Activated CD4-positive, alpha-beta T cell treated with anti-CD3 and anti-CD28 coated beads for 36 hours (primary cell): ENCODE results near the gene CD300LF. TPM values are rescaled to one million over a fixed set of nuclear protein-coding genes. Genes with fewer than 3 reads are reported as not detected.
A peak's percentile ranks its signal among the peaks of the same experiment; 100 is the strongest.

Source experiments
- ATAC-seq: fragments of 200-7000 bp; cut with Tn5 transposase; one replicate; pipeline ENCODE4 v1.10.0; 2021; ENCODE audit warnings: mild to moderate bottlenecking, moderate library complexity
- CTCF ChIA-PET: fragments of 350-600 bp; sonication (Branson Sonifier 250); formaldehyde crosslinking; loops from one replicate; lab custom pipeline; 2021; ENCODE audit warnings: antibody characterized with exemption; lab: Charles Lee
- POLR2A ChIA-PET: fragments of 350-600 bp; sonication (Branson Sonifier 250); formaldehyde crosslinking; loops from one replicate; lab custom pipeline; 2021; ENCODE audit warnings: antibody characterized with exemption, inconsistent platforms; lab: Charles Lee
- DNase-seq: peaks from one replicate; pipeline ENCODE4 v3.0.0-alpha.2; 2020
- H3K27ac Mint-ChIP-seq: one replicate; pipeline ENCODE4 v1.8.0; 2021; ENCODE audit warnings: mixed read lengths
- H3K27me3 Mint-ChIP-seq: one replicate; pipeline ENCODE4 v1.8.0; 2021; ENCODE audit warnings: mixed read lengths
- H3K36me3 Mint-ChIP-seq: one replicate; pipeline ENCODE4 v1.8.0; 2021; ENCODE audit warnings: low read depth, mixed read lengths
- H3K4me1 Mint-ChIP-seq: one replicate; pipeline ENCODE4 v1.8.0; 2021; ENCODE audit warnings: mixed read lengths
- H3K4me3 Mint-ChIP-seq: one replicate; pipeline ENCODE4 v1.8.0; 2021; ENCODE audit warnings: mild to moderate bottlenecking, moderate library complexity, mixed read lengths
- H3K9me3 Mint-ChIP-seq: one replicate; pipeline ENCODE4 v1.8.0; 2021; ENCODE audit warnings: low read depth, mixed read lengths
- intact Hi-C, 2 experiments: fragments of 100-400 bp; cut with DNase I in 1 of 2; cut with micrococcal nuclease in 1 of 2; formaldehyde crosslinking; loops; one replicate each; pipeline versions ENCODE4 v1.14.2 to v1.15.1; 2022 to 2024; cut with DNase I, micrococcal nuclease
- total RNA-seq, 2 experiments: library from RNA; stranded (reverse); gene quantifications; one replicate each; pipeline ENCODE4 v1.2.3, GENCODE V29; 2021

The CD300LF gene
- total RNA-seq, 2 experiments from 2014 or later, result not detected

GRCh38 chr17:74730491-74731346, 18.0 kb upstream of the CD300LF start:
- CTCF ChIA-PET, result no interaction called here
- peak; percentile 53 for DNase-seq
- intact Hi-C loops, result loop anchor here in 1 of 2 experiments (10.0 kb wide), 1 partner anchor 356 kb away; no protein-coding TSS in a partner anchor
- ATAC-seq, result peak; percentile 71
- no peak overlapping the region for H3K27ac Mint-ChIP-seq
- POLR2A ChIA-PET, result no interaction called here
- H3K4me3 Mint-ChIP-seq, result no peak overlapping the region
- H3K36me3 Mint-ChIP-seq, result no peaks in the 10 kb centered on the region
- peaks cover 13% of the 10 kb centered on the region for H3K4me1 Mint-ChIP-seq
- H3K9me3 Mint-ChIP-seq, result no peaks in the 10 kb centered on the region
- H3K27me3 Mint-ChIP-seq, result no peaks in the 10 kb centered on the region

- intact Hi-C loops, result loop anchor here in 1 of 2 experiments (10.0 kb wide), 1 partner anchor 355 kb away; no protein-coding TSS in a partner anchor
- ATAC-seq (no peak), DNase-seq (no peak)
- POLR2A ChIA-PET, result no interaction called here
- CTCF ChIA-PET, result interaction anchor here (1.0 kb wide), 1 partner anchor 72 kb away, joined by 3 read pairs; no protein-coding TSS in a partner anchor
- peaks cover 13% of the 10 kb centered on the region for H3K4me1 Mint-ChIP-seq
- no peaks in the 10 kb centered on the region for H3K9me3 Mint-ChIP-seq
- H3K36me3 Mint-ChIP-seq, result no peaks in the 10 kb centered on the region
- H3K27me3 Mint-ChIP-seq, result no peaks in the 10 kb centered on the region
- H3K4me3 Mint-ChIP-seq, result no peak overlapping the region
- H3K27ac Mint-ChIP-seq, result no peak overlapping the region
These were observed 17.1 kb upstream of the CD300LF start for GRCh38 chr17:74729866-74730265.

GRCh38 chr17:74729368-74729767, 16.6 kb upstream of the CD300LF start:
- Mint-ChIP-seq H3K27ac (no peak overlapping the region), H3K36me3 (no peaks in the 10 kb centered on the region), H3K9me3 (no peaks in the 10 kb centered on the region), H3K4me3 (no peak overlapping the region), H3K4me1 (peaks cover 10% of the 10 kb centered on the region), H3K27me3 (no peaks in the 10 kb centered on the region)
- DNase-seq (no peak), ATAC-seq (no peak)
- intact Hi-C loops, result no loop called here
- ChIA-PET POLR2A (no interaction called here), CTCF (interaction anchor here (1.0 kb wide), 1 partner anchor 72 kb away, joined by 3 read pairs; no protein-coding TSS in a partner anchor)

- H3K27ac Mint-ChIP-seq, result no peak overlapping the region
- H3K27me3 Mint-ChIP-seq, result no peaks in the 10 kb centered on the region
- H3K9me3 Mint-ChIP-seq, result no peaks in the 10 kb centered on the region
- intact Hi-C loops, result no loop called here
- DNase-seq, result no peak
- POLR2A ChIA-PET, result no interaction called here
- ATAC-seq, result no peak
- CTCF ChIA-PET, result no interaction called here
- no peak overlapping the region for H3K4me3 Mint-ChIP-seq
- H3K4me1 Mint-ChIP-seq, result peaks cover 10% of the 10 kb centered on the region
- H3K36me3 Mint-ChIP-seq, result no peaks in the 10 kb centered on the region
These were observed 16.0 kb upstream of the CD300LF start for GRCh38 chr17:74728702-74729075.

DNA sequence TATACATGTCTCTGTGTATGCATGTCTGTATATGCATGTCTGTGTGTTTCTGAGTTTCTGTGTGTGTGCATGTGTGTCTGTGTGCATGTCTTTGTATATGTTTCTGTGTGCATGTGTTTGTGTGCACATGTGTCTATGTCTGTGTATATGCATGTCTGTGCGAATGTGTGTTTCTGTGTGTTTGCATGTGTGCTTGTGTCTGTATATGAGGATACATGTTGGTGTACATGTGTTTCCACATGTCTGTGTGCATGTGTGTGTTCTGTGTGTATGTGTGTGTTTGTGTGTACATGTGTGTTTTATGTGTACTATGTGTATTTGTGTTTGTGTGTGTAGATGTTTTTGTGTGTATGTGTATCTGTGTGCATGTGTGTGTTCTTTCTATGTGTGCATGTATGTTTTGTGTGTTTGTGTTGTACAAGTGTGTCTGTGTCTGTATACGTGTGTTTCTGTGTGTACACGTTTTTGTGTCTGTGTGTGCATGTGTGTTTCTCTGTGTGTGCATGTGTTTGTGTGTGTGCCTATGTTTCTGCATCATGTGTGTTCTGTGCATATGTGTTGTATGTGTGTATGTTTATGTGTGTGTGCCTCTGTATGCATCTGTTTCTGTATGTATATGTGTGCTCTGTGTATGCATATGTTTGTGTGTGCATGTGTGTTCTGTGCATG, 15.4 kb upstream of the CD300LF start:
- Mint-ChIP-seq H3K36me3 (no peaks in the 10 kb centered on the region), H3K4me3 (no peak overlapping the region), H3K9me3 (no peaks in the 10 kb centered on the region), H3K27ac (no peak overlapping the region), H3K27me3 (no peaks in the 10 kb centered on the region), H3K4me1 (peaks cover 10% of the 10 kb centered on the region)
- no peak for DNase-seq
- POLR2A ChIA-PET, result no interaction called here
- CTCF ChIA-PET, result no interaction called here
- intact Hi-C loops, result no loop called here
- no peak for ATAC-seq

DNA sequence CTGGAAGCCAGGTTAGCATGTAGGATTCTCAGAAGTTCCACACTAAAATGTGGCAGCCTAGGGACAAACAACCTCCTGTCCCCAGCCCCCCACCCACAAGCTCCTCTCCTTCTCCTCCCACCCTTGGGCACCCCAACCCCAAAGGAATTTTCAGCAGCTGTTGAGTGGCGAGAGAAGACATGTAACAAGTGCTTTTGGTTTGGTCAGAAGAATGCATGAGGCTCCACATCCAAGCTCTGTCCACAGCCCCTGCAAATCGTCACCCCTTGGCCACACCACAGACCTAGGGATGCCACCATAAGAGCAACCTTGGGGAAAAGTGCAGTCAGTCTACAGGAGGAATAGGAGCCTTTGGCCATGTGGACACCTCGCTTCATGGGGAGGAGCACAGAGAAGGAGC, 12.4 kb upstream of the CD300LF start:
- Mint-ChIP-seq H3K4me3 (no peak overlapping the region), H3K9me3 (no peaks in the 10 kb centered on the region), H3K4me1 (peaks cover 1% of the 10 kb centered on the region), H3K36me3 (no peaks in the 10 kb centered on the region), H3K27ac (no peak overlapping the region), H3K27me3 (no peaks in the 10 kb centered on the region)
- DNase-seq, result no peak
- ChIA-PET CTCF (interaction anchor here (0.6 to 1.2 kb wide), 2 partner anchors 68 to 687 kb away, joined by 3 to 5 read pairs; no protein-coding TSS in a partner anchor), POLR2A (no interaction called here)
- no peak for ATAC-seq
- intact Hi-C loops, result no loop called here

DNA sequence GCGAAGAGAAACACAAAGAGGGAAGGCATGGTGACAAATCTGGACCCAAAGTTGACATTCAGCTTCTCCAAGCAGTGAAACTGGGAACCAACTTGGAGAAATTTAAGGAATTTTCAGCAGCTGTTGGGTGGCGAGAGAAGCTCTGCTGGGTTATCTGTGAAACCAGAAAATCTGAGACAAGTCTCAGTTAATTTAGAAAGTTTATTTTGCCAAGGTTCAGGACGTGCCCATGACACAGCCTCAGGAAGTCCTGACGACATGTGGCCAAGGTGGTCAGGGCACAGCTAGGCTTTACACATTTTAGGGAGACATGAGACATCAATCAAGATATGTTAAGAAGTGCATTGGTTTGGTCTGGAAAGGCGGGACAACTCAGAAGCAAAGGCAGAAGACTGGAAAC, 11.2 kb upstream of the CD300LF start:
- Mint-ChIP-seq H3K4me3 (no peak overlapping the region), H3K27me3 (no peaks in the 10 kb centered on the region), H3K36me3 (no peaks in the 10 kb centered on the region), H3K27ac (no peak overlapping the region), H3K9me3 (no peaks in the 10 kb centered on the region), H3K4me1 (no peaks in the 10 kb centered on the region)
- ChIA-PET POLR2A (no interaction called here), CTCF (interaction anchor here (0.6 to 1.0 kb wide), 2 partner anchors 14 to 20 kb away, joined by 3 to 5 read pairs; no protein-coding TSS in a partner anchor)
- ATAC-seq (no peak), DNase-seq (no peak)
- intact Hi-C loops, result no loop called here

DNA sequence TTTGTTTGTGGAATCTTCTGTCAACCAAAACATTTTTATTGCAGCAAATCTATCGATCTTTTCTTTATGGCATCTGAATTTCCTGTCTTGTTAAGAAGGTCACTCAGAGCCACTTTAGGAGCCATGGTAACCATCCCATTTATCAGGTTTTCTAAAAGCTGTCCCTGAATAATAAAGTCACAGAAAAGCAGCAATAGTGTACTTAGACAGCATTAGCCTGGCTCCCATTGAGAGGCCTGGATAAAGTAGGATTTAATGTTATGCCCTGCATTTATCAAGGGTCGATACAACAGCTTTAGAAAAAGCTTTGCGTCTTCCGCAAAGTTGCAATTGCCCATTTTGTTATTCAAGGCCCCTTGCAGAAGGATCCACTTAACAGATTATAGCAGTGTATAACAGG, 10.1 kb upstream of the CD300LF start:
- Mint-ChIP-seq H3K9me3 (no peaks in the 10 kb centered on the region), H3K27me3 (no peaks in the 10 kb centered on the region), H3K27ac (no peak overlapping the region), H3K4me1 (no peaks in the 10 kb centered on the region), H3K4me3 (no peak overlapping the region), H3K36me3 (no peaks in the 10 kb centered on the region)
- CTCF ChIA-PET, result interaction anchor here (0.6 to 0.9 kb wide), 2 partner anchors 65 to 395 kb away, joined by 3 to 5 read pairs; no protein-coding TSS in a partner anchor
- intact Hi-C loops, result no loop called here
- DNase-seq, result no peak
- ATAC-seq, result no peak
- POLR2A ChIA-PET, result interaction anchor here (0.6 kb wide), 1 partner anchor 235 kb away, joined by 3 read pairs; no protein-coding TSS in a partner anchor

GRCh38 chr17:74720506-74720905, 7.8 kb upstream of the CD300LF start:
- Mint-ChIP-seq H3K36me3 (no peaks in the 10 kb centered on the region), H3K27me3 (no peaks in the 10 kb centered on the region), H3K27ac (no peak overlapping the region), H3K4me3 (no peak overlapping the region), H3K4me1 (no peaks in the 10 kb centered on the region), H3K9me3 (no peaks in the 10 kb centered on the region)
- ChIA-PET CTCF (interaction anchor here (1.2 kb wide), 1 partner anchor 17 kb away, joined by 3 read pairs; the partner anchor contains the start of gene RAB37), POLR2A (no interaction called here)
- ATAC-seq, result no peak
- intact Hi-C loops, result no loop called here
- DNase-seq, result no peak

DNA sequence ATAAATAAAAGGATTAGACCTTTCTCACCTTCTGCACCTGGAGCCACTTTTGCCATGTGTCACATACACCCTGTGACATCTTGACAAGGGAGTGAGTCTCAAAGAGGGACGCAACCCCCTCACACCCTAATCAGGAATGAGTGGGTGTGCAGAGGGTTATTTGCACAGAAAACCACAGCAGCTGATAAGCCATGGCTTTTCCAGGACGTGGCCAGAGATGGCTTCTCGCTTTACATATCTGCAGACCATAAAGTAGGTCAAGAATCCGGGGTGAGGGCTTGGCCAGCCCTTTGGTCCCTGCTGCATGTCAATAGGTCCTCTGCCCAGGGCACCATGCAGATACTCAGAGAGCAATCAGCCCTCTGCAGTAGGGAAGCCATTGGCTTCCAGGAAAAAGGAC, 2.4 kb upstream of the CD300LF start:
- Mint-ChIP-seq H3K27ac (no peak overlapping the region), H3K4me1 (peaks cover 6% of the 10 kb centered on the region), H3K4me3 (no peak overlapping the region), H3K9me3 (no peaks in the 10 kb centered on the region), H3K36me3 (no peaks in the 10 kb centered on the region), H3K27me3 (peaks cover 2% of the 10 kb centered on the region)
- ChIA-PET CTCF (no interaction called here), POLR2A (no interaction called here)
- no peak for DNase-seq
- intact Hi-C loops, result no loop called here
- ATAC-seq, result no peak

GRCh38 chr17:74713171-74713755, 540 bp upstream of the CD300LF start:
- Mint-ChIP-seq H3K36me3 (no peaks in the 10 kb centered on the region), H3K27ac (no peak overlapping the region), H3K27me3 (peaks cover 2% of the 10 kb centered on the region), H3K4me1 (peaks cover 6% of the 10 kb centered on the region), H3K9me3 (no peaks in the 10 kb centered on the region), H3K4me3 (no peak overlapping the region)
- intact Hi-C loops, result no loop called here
- ATAC-seq (no peak), DNase-seq (no peak)
- CTCF ChIA-PET, result interaction anchor here (0.6 kb wide), 2 partner anchors 12 to 68 kb away, joined by 3 to 5 read pairs; no protein-coding TSS in a partner anchor
- POLR2A ChIA-PET, result interaction anchor here (0.5 kb wide), 1 partner anchor 24 kb away, joined by 3 read pairs; no protein-coding TSS in a partner anchor
